Measurements from ENCODE around the gene GPR35.

The GPR35 gene

GRCh38 chr2:240593703-240594451 is 31.4 kb upstream of the GPR35 start:
- H3K27me3 ChIP-seq (ENCODE audit: insufficient read depth, poor library complexity, severe bottlenecking), result no peaks in the 10 kb centered on the region

GRCh38 chr2:240594511-240595380 is 30.5 kb upstream of the GPR35 start:
- Histone ChIP-seq H3K27ac (replicated peaks) (no peak overlapping the region), H3K27me3 (ENCODE audit: insufficient read depth, poor library complexity, severe bottlenecking) (no peaks in the 10 kb centered on the region), H3K4me3 (replicated peaks; ENCODE audit: insufficient read depth, low read length) (no peak overlapping the region)
- TF ChIP-seq REST (IDR thresholded peaks at IDR 0.05; ENCODE audit: insufficient replicate concordance, low read depth) (no peak), GABPA (IDR thresholded peaks at IDR 0.05; ENCODE audit: low read depth) (no peak), POLR2AphosphoS5 (IDR thresholded peaks at IDR 0.05; ENCODE audit: low read depth) (no peak), SPI1 (IDR thresholded peaks at IDR 0.05; ENCODE audit: borderline replicate concordance, low read depth) (no peak), CTCF (IDR thresholded peaks at IDR 0.05; ENCODE audit: insufficient read depth, low read length) (no peak)
- no peak for DNase-seq (ENCODE audit: low read depth in 1 of 2, low spot score in 1 of 2)

More at GRCh38 chr2:240593703-240594451, 31.4 kb upstream of the GPR35 start:
- Histone ChIP-seq H3K4me3 (replicated peaks; ENCODE audit: insufficient read depth, low read length) (no peak overlapping the region), H3K27ac (replicated peaks) (no peak overlapping the region)
- TF ChIP-seq SPI1 (IDR thresholded peaks at IDR 0.05; ENCODE audit: borderline replicate concordance, low read depth) (no peak), POLR2AphosphoS5 (IDR thresholded peaks at IDR 0.05; ENCODE audit: low read depth) (no peak), GABPA (IDR thresholded peaks at IDR 0.05; ENCODE audit: low read depth) (no peak), REST (IDR thresholded peaks at IDR 0.05; ENCODE audit: insufficient replicate concordance, low read depth) (no peak), CTCF (IDR thresholded peaks at IDR 0.05; ENCODE audit: insufficient read depth, low read length) (no peak)
- DNase-seq (ENCODE audit: low read depth in 1 of 2, low spot score in 1 of 2), result no peak

- Histone ChIP-seq H3K27ac (replicated peaks) (no peak overlapping the region), H3K27me3 (ENCODE audit: insufficient read depth, poor library complexity, severe bottlenecking) (no peaks in the 10 kb centered on the region), H3K4me3 (replicated peaks; ENCODE audit: insufficient read depth, low read length) (no peak overlapping the region)
- TF ChIP-seq REST (IDR thresholded peaks at IDR 0.05; ENCODE audit: insufficient replicate concordance, low read depth) (no peak), GABPA (IDR thresholded peaks at IDR 0.05; ENCODE audit: low read depth) (no peak), CTCF (IDR thresholded peaks at IDR 0.05; ENCODE audit: insufficient read depth, low read length) (peak; percentile 26), POLR2AphosphoS5 (IDR thresholded peaks at IDR 0.05; ENCODE audit: low read depth) (no peak)
- DNase-seq (ENCODE audit: low read depth in 1 of 2, low spot score in 1 of 2), result peak in 1 of 2 experiments; percentile 66
These were observed 29.8 kb upstream of the GPR35 start for GRCh38 chr2:240595381-240596079.

All from HL-60 (cell line).